Liver (tissue), 9 donors: ENCODE measurements around the gene ZNF273. TPM values are rescaled to one million over a fixed set of nuclear protein-coding genes. Genes with fewer than 3 reads are reported as not detected.

ENCODE experiments used
- DNase-seq: peaks from one replicate; pipeline ENCODE4 v3.0.0-alpha.2; 2017; ENCODE audit warnings: low spot score
- H3K27ac ChIP-seq, 2 donors: one replicate each; pipeline ENCODE4 v1.7.0; 2013; ENCODE audit warnings: inconsistent platforms in 2 of 2, low read length in 2 of 2, control low read depth in 1 of 2, low read depth in 1 of 2, mild to moderate bottlenecking in 1 of 2
- H3K27me3 ChIP-seq, 4 donors: one replicate each; pipeline versions ENCODE4 v1.6.1 to v1.7.0; 2013; ENCODE audit warnings: low read length in 3 of 4, inconsistent platforms in 1 of 4, mild to moderate bottlenecking in 1 of 4, moderate library complexity in 1 of 4; ENCODE audit not compliant: control insufficient read depth in 4 of 4, insufficient read depth in 4 of 4
- H3K36me3 ChIP-seq, 4 donors: one replicate each; pipeline versions ENCODE4 v1.6.1 to v1.7.0; 2013; ENCODE audit warnings: low read length in 3 of 4, mild to moderate bottlenecking in 3 of 4, low read depth in 1 of 4, moderate library complexity in 1 of 4; ENCODE audit not compliant: control insufficient read depth in 4 of 4, insufficient read depth in 3 of 4
- H3K4me1 ChIP-seq, 4 donors: one replicate each; pipeline versions ENCODE4 v1.6.1 to v1.7.0; 2013; ENCODE audit warnings: low read length in 3 of 4, mild to moderate bottlenecking in 3 of 4, moderate library complexity in 1 of 4; ENCODE audit not compliant: control insufficient read depth in 4 of 4, insufficient read depth in 4 of 4
- H3K4me3 ChIP-seq, 3 donors: one replicate each; pipeline versions ENCODE4 v1.6.1 to v1.7.0; 2013; ENCODE audit warnings: low read length in 3 of 3, control low read depth in 1 of 3, low read depth in 1 of 3, mild to moderate bottlenecking in 1 of 3
- H3K9ac ChIP-seq, 2 donors: one replicate each; pipeline ENCODE4 v1.7.0; 2013; ENCODE audit warnings: low read length in 2 of 2, mild to moderate bottlenecking in 2 of 2, moderate library complexity in 2 of 2, control low read depth in 1 of 2, low read depth in 1 of 2
- H3K9me3 ChIP-seq, 4 donors: one replicate each; pipeline versions ENCODE4 v1.6.1 to v1.7.0; 2013; ENCODE audit warnings: low read length in 3 of 4; ENCODE audit not compliant: control insufficient read depth in 4 of 4
- CTCF ChIP-seq: fragments of 150-350 bp; IDR thresholded peaks from 2 replicates; pipeline ENCODE4 v1.5.1; 2017; ENCODE audit warnings: improper control_type of control experiment, low read depth, low read length; ENCODE audit not compliant: missing input control
- EGR1 ChIP-seq, 2 donors: IDR thresholded peaks; 2 replicates each; pipeline ENCODE4 v1.6.1; 2016 to 2018; ENCODE audit warnings: antibody characterized with exemption in 2 of 2, low read depth in 2 of 2
- FOXA1 ChIP-seq: IDR thresholded peaks from 2 replicates; pipeline ENCODE4 v1.6.1; 2016; ENCODE audit warnings: antibody characterized with exemption
- FOXA2 ChIP-seq: IDR thresholded peaks from 2 replicates; pipeline ENCODE4 v1.6.1; 2016; ENCODE audit warnings: antibody characterized with exemption
- GABPA ChIP-seq, 2 donors: IDR thresholded peaks in 1 of 2; conservative IDR thresholded peaks in 1 of 2; 2 replicates each; pipeline ENCODE4 v1.6.1; 2016; ENCODE audit warnings: antibody characterized with exemption in 2 of 2, mild to moderate bottlenecking in 1 of 2, moderate library complexity in 1 of 2
- HNF4A ChIP-seq, 2 donors: conservative IDR thresholded peaks; 2 replicates each; pipeline ENCODE4 v1.6.1; 2016; ENCODE audit warnings: antibody characterized with exemption in 2 of 2, mild to moderate bottlenecking in 2 of 2
- HNF4G ChIP-seq: IDR thresholded peaks from 2 replicates; pipeline ENCODE4 v1.6.1; 2016; ENCODE audit warnings: antibody characterized with exemption
- JUND ChIP-seq, 2 donors: IDR thresholded peaks; 2 replicates each; pipeline ENCODE4 v1.6.1; 2016; ENCODE audit warnings: antibody characterized with exemption in 2 of 2
- NR2F2 ChIP-seq: IDR thresholded peaks from 2 replicates; pipeline ENCODE4 v1.6.1; 2016; ENCODE audit warnings: antibody characterized with exemption
- RAD21 ChIP-seq, 2 donors: IDR thresholded peaks; 2 replicates each; pipeline ENCODE4 v1.6.1; 2016; ENCODE audit warnings: antibody characterized with exemption in 2 of 2, mild to moderate bottlenecking in 2 of 2
- REST ChIP-seq: IDR thresholded peaks from 2 replicates; pipeline ENCODE4 v1.6.1; 2016; ENCODE audit warnings: antibody characterized with exemption, mild to moderate bottlenecking
- RXRA ChIP-seq, 2 donors: IDR thresholded peaks; 2 replicates each; pipeline ENCODE4 v1.6.1; 2017 to 2018; ENCODE audit warnings: antibody characterized with exemption in 2 of 2, mild to moderate bottlenecking in 1 of 2
- SP1 ChIP-seq: IDR thresholded peaks from 2 replicates; pipeline ENCODE4 v1.6.1; 2018; ENCODE audit warnings: antibody characterized with exemption, mild to moderate bottlenecking
- TAF1 ChIP-seq: conservative IDR thresholded peaks from 2 replicates; pipeline ENCODE4 v1.6.1; 2016; ENCODE audit warnings: antibody characterized with exemption, mild to moderate bottlenecking
- YY1 ChIP-seq: IDR thresholded peaks from 2 replicates; pipeline ENCODE4 v1.6.1; 2016; ENCODE audit warnings: antibody characterized with exemption, mild to moderate bottlenecking
- WGBS: extraction: QIAGEN DNeasy Blood & Tissue Kit; methylation state at CpG from one replicate; pipeline ENCODE4 v1.1.7; 2013; 5-methylcytosine and 5-hydroxymethylcytosine counted together
- polyA plus RNA-seq, 2 donors: library from polyadenylated mRNA; stranded (reverse) in 1 of 2; unstranded in 1 of 2; fragments of 200-250 nt in 1 of 2; fragments of >200 nt in 1 of 2; fragmentation: Nextera tagmentation in 1 of 2; extraction: Ambion mirVana in 1 of 2; gene quantifications; one replicate each; pipeline versions ENCODE4 v1.2.1 to v1.2.3, GENCODE V29; 2013 to 2015
- total RNA-seq, 2 donors: library from RNA; depleted of rRNA; stranded (reverse); fragments of >200 nt; gene quantifications; one replicate each; pipeline ENCODE4 v1.2.3, GENCODE V29; 2014
- TF ChIP-seq, protein P1 (sequence below): IDR thresholded peaks from 2 replicates; pipeline ENCODE4 v1.6.1; 2016; ENCODE audit warnings: antibody characterized with exemption
- TF ChIP-seq, protein P2 (sequence below): IDR thresholded peaks from 2 replicates; pipeline ENCODE4 v1.6.1; 2016; ENCODE audit warnings: antibody characterized with exemption
- TF ChIP-seq, protein P3 (sequence below): IDR thresholded peaks from 2 replicates; pipeline ENCODE4 v1.6.1; 2016; ENCODE audit warnings: antibody characterized with exemption
- donor health status: healthy.
- donor health status: healthy.
- donor health status: healthy.
- donor health status: healthy.
- donor health status: healthy.

Gene ZNF273
- total and polyA plus RNA-seq, 4 donors, result 0.43 to 14.9 (median 0.73) TPM

DNA sequence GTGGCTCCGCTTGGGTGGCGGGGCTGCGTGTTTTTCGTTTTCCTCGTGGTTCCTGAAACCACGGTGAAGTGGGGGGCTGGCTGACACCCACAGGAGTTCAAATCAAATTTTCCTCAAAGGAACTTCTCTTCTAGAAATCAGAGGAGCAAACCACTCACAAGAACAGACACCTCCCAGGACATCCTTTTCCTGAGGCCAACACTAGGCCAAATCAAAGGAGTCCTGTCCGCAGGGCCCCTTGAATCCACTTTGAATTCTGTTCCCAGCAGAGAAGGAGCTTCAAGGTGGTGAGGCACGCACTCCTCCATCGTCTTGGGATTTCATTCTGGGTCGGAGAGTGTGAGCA, 29.9 kb upstream of the ZNF273 start:
- Histone ChIP-seq H3K4me1 (no peaks in the 10 kb centered on the region), H3K9ac (no peak overlapping the region), H3K9me3 (peaks cover 0 to 3% (median 2%) of the 10 kb centered on the region in 4 donors), H3K27me3 (peaks cover 0 to 2% (median 0%) of the 10 kb centered on the region in 4 donors), H3K27ac (no peak overlapping the region), H3K4me3 (no peak overlapping the region), H3K36me3 (no peaks in the 10 kb centered on the region)
- DNase-seq, result no peak
- WGBS, result 94% methylated on average over 10 of the region's 10 CpGs
- TF ChIP-seq FOXA1, result no peak
- TF ChIP-seq, protein P1, sequence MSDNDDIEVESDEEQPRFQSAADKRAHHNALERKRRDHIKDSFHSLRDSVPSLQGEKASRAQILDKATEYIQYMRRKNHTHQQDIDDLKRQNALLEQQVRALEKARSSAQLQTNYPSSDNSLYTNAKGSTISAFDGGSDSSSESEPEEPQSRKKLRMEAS, result no peak
- no peak for TF ChIP-seq HNF4A (conservative IDR thresholded peaks at IDR 0.05)
- TF ChIP-seq TAF1, result no peak
- TF ChIP-seq FOXA2, result no peak
- no peak for TF ChIP-seq SP1
- TF ChIP-seq, protein P2, sequence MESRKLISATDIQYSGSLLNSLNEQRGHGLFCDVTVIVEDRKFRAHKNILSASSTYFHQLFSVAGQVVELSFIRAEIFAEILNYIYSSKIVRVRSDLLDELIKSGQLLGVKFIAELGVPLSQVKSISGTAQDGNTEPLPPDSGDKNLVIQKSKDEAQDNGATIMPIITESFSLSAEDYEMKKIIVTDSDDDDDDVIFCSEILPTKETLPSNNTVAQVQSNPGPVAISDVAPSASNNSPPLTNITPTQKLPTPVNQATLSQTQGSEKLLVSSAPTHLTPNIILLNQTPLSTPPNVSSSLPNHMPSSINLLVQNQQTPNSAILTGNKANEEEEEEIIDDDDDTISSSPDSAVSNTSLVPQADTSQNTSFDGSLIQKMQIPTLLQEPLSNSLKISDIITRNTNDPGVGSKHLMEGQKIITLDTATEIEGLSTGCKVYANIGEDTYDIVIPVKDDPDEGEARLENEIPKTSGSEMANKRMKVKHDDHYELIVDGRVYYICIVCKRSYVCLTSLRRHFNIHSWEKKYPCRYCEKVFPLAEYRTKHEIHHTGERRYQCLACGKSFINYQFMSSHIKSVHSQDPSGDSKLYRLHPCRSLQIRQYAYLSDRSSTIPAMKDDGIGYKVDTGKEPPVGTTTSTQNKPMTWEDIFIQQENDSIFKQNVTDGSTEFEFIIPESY, result no peak
- no peak for TF ChIP-seq RXRA (IDR thresholded peaks at IDR 0.05)
- TF ChIP-seq GABPA (IDR thresholded peaks at IDR 0.05 in 1 of 2, conservative IDR thresholded peaks at IDR 0.05 in 1 of 2), result no peak
- TF ChIP-seq HNF4G, result no peak
- TF ChIP-seq RAD21 (IDR thresholded peaks at IDR 0.05), result no peak
- TF ChIP-seq NR2F2, result no peak
- no peak for TF ChIP-seq YY1
- no peak for TF ChIP-seq REST
- TF ChIP-seq, protein P3, sequence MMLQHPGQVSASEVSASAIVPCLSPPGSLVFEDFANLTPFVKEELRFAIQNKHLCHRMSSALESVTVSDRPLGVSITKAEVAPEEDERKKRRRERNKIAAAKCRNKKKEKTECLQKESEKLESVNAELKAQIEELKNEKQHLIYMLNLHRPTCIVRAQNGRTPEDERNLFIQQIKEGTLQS, result no peak
- TF ChIP-seq JUND (IDR thresholded peaks at IDR 0.05), result no peak
- no peak for TF ChIP-seq CTCF
- TF ChIP-seq EGR1 (IDR thresholded peaks at IDR 0.05; ENCODE audit: low read depth in 2 of 2), result no peak

GRCh38 chr7:64873517-64873916, 29.6 kb upstream of the ZNF273 start:
- H3K4me3 ChIP-seq, result no peak overlapping the region
- peaks cover 0 to 6% (median 2%) of the 10 kb centered on the region in 4 donors for H3K9me3 ChIP-seq
- no peak overlapping the region for H3K9ac ChIP-seq
- WGBS, result 60% methylated on average over 5 of the region's 5 CpGs
- peaks cover 0 to 2% (median 0%) of the 10 kb centered on the region in 4 donors for H3K27me3 ChIP-seq
- H3K4me1 ChIP-seq, result no peaks in the 10 kb centered on the region
- H3K27ac ChIP-seq, result no peak overlapping the region
- H3K36me3 ChIP-seq, result no peaks in the 10 kb centered on the region
- DNase-seq, result no peak
- no peak for TF ChIP-seq HNF4A (conservative IDR thresholded peaks at IDR 0.05)
- no peak for TF ChIP-seq REST
- no peak for TF ChIP-seq RAD21 (IDR thresholded peaks at IDR 0.05)
- TF ChIP-seq RXRA (IDR thresholded peaks at IDR 0.05), result no peak
- TF ChIP-seq, protein P2, result no peak
- no peak for TF ChIP-seq EGR1 (IDR thresholded peaks at IDR 0.05; ENCODE audit: low read depth in 2 of 2)
- TF ChIP-seq SP1, result no peak
- TF ChIP-seq HNF4G, result no peak
- TF ChIP-seq GABPA (IDR thresholded peaks at IDR 0.05 in 1 of 2, conservative IDR thresholded peaks at IDR 0.05 in 1 of 2), result no peak
- no peak for TF ChIP-seq FOXA1
- TF ChIP-seq JUND (IDR thresholded peaks at IDR 0.05), result no peak
- no peak for TF ChIP-seq YY1
- TF ChIP-seq, protein P3, result no peak
